Renal cortical epithelial cell (primary cell): ENCODE data around the gene HIGD2A. TPM values are rescaled to one million over a fixed set of nuclear protein-coding genes. Genes with fewer than 3 reads are reported as not detected.

ENCODE experiments used
- DNase-seq: peaks from one replicate; pipeline ENCODE4 v3.0.0-alpha.2; 2011; ENCODE audit warnings: low read depth
- total RNA-seq: library from RNA; depleted of rRNA; stranded (reverse); fragments of >200 nt; gene quantifications from 2 replicates; pipeline ENCODE4 v1.2.3, GENCODE V29; 2014

The HIGD2A gene, protein sequence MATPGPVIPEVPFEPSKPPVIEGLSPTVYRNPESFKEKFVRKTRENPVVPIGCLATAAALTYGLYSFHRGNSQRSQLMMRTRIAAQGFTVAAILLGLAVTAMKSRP
- 27.3 and 47.8 TPM in 2 replicates for total RNA-seq

DNA sequence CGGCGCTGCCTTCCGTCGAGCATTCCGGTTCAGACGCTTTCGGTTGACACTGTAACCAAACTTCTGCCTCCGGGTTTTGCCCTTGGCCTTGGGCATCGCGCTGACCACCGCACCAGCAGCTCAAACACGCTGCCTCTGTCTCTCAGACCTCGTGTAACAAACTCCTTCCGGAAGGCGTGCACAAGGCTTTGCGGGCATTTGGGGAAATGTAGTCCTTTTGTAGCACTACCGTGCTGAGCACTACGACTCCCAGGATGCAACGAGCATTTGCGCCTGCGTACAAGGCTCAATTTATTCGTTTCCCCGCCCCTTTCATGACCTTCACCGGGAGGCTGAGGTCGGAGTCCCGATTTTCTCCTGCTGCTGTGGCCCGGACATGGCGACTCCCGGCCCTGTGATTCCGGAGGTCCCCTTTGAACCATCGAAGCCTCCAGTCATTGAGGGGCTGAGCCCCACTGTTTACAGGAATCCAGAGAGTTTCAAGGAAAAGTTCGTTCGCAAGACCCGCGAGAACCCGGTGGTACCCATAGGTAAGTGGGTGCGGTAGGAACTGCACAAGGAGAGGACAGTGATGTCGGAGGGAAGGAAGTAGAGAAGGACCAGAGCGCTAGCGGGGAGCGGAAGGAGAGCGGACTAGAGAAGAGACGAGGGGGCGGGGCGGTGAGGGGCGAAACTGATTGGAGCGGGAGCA, at the start of gene HIGD2A, which contains the start of gene NOP16:
HIGD2A (plus strand) TSS at position 308 of the 691 bp plus-strand sequence; CDS start at position 377, 69 bp downstream.
NOP16 (minus strand) TSS at position 155 of the 691 bp plus-strand sequence; CDS start at position 96, 59 bp downstream.
- peak; percentile 98 for DNase-seq

DNA sequence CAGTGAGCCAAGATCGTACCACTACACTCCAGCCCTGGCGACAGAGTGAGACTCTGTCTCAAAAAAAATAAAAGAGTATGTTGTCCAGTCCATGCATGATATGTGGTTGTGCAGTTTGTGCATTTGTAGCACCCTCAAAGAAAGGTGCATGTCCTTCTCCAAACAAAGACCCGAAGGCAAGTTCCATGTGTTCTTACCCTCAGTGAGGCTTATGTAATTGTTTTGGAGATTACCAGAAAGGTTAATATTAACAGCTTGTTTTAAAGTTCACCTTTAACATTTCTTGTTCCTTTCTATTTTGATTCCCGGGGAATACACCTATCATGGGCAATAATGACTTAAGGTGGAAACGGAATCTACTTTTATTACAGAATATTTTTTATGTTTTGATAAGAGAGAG, 49.2 kb upstream of the HIGD2A start:
- DNase-seq: no peak

- no peak for DNase-seq
These were observed 47.0 kb upstream of the HIGD2A start for GRCh38 chr5:176341325-176342157.

DNA sequence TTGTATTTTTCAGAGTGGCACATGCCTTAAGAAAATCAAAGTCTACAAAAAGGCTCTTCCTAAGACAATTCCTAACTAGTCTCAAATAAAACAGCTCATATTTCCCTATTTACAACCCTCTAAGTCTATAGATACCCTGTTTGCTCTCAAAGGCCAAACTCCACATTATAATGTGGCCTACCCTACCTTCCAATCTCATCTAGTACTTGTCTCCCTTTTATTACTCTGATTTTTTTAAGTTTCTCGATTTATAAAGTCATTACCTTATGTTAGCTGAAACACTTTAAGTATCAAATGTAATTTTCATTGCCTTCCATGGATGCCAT, 46.4 kb upstream of the HIGD2A start:
- no peak for DNase-seq

- DNase-seq: no peak
These were observed 45.6 kb upstream of the HIGD2A start for GRCh38 chr5:176342766-176343458.

- no peak for DNase-seq
These were observed 38.1 kb upstream of the HIGD2A start for GRCh38 chr5:176350416-176350815.

DNA sequence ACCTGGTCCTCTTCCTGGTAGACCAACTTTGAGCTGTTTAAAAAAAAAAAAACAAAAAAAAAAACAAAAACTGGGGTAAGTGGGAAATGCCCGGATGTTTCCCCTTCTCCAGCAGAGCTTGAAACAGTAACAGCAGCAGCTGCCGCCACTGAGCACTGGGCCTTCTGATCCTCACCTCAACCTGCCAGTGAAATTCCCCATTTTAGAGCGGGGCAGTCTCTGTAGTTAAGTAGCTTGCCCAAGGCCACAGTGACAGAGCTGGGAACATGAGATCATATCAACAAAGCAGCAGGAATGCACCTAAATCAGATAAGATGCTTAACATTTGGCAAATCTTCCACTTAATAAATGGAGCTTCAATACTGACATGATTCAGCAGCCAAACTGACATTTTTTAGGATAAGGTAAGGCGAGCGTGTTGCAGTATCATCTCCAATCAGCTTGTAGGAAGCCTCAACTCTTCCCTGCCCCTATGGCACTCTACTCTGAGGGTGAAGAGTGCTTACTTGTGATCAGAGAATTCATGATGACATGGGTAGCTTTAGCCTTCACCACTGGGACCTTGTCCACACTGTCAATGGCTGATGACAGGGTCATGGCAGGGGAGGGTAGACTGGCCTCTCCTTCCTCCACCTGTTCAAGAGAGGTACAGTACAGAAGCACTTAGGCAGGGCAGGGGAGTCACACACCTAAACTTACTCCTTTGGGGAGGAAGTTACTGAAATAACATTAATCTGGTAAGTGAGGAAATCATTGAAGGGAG, 36.3 kb upstream of the HIGD2A start:
- no peak for DNase-seq

DNA sequence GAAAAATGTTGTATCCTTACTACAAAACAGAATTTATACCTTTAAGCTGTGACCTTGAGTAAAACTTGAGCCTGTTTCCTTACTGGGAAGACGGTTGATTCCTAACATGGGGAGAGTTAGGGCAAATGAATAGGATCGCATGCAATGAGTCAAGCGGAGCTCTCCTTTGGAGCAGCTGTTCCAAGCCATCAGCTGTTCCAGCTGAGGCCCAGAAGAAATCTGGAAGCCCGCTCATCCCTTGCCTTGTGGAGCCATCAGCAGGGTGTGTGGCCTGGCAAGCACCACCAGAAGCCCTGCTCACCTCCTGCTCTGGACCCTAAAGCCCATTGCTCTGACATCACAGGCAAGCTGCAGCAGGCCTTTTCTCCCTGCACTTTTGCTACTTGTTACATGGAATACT, 35.0 kb upstream of the HIGD2A start:
- no peak for DNase-seq

GRCh38 chr5:176355400-176356178, 33.0 kb upstream of the HIGD2A start:
- no peak for DNase-seq

DNA sequence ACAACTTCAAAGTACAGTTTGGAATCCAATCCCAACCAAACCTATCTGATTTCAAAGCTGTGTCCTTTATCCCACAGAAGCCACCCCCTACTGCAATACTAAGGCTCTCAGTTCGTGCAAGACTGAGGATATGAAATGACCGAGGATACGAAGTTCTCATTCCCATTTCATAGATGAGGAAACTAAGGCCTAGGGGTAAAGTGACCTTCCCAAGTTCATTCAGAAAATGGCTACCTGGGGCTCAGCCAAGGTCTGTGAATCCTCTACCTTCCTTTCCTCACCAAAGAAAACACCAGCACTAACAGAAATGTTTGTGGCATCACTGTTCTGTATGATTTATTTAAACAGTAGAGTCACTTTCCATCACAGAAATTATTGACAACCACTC, 32.4 kb upstream of the HIGD2A start:
- no peak for DNase-seq

DNA sequence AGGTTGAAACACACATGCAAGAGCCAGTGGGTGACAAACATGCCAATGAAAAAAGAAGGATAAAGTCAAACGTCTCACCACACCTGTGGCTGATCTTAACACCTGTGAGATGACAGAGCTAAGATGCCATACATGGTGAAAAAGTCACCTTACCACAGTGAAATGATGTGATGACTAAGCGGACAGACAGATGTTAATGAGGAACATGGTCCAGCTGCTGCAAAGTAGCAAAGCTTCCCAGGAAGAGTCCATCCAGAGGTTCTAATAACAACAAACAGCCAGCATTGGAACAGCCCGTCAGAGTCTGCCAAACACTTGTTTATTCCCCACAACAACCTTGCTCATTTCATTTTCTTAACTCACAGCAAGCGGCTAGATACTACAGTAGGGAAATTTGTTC, 28.9 kb upstream of the HIGD2A start:
- no peak for DNase-seq

DNA sequence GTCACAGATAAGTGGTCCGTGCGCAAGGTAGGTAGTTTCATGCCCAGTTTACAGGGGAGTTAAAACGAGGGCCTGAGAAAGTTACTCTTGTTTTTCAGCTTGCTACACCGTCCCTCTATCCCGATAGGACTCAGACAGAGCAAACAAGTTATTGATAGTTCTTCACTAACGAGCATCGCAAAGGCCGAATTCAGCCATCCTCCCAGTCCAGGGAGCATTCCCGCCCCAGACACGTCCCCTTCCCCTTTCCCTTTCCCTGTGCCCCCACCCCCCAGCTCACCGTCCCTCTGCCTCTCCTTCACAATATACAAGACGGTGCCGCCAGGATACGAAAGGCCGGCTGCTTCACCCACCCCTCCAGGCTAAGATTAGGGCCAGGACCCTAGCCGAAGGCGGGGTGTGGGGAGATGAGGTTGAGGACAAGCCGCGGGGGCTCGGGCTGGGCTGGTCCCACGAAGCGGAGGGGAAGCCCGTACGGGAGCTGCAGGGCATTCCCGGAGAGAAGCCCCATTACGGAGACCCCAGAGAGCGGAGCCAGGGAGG, 27.6 kb upstream of the HIGD2A start:
- no peak for DNase-seq

GRCh38 chr5:176361437-176362232, 26.9 kb upstream of the HIGD2A start, which contains the start of gene KIAA1191:
TSS of gene KIAA1191 (minus strand) at chr5:176361764. CDS start at chr5:176359508, 2,256 bp downstream.
- peak; percentile 86 for DNase-seq

GRCh38 chr5:176362233-176362490, 26.4 kb upstream of the HIGD2A start:
- DNase-seq: no peak

DNA sequence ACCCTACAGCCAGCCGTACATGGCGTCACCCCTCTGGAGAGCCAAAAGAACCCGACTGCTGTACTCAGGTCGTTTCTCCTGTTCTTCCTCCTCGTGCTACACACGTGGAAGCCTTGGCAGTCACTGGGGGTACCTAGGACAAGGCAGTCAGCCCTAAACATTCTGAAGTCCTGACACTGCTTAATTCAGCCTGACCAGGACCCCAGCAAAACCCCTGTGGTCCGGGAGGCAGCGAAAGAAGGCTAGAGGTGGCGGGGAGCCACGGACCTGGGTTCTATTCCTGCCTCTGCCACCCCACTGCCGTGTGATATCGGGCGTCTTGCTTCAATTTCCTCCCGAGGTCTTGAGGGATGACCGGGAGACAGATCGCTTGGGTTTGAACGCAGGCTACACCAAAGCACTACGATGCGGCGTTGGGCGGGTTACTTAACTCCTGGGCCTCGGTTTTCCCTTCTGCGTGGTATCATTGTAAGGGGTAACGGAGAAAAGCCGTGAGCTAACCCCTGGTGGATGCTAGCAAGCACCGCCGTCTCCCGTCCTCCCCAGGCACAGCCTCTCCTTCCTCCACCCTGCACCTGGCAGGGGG, 23.7 kb upstream of the HIGD2A start:
- DNase-seq: no peak

DNA sequence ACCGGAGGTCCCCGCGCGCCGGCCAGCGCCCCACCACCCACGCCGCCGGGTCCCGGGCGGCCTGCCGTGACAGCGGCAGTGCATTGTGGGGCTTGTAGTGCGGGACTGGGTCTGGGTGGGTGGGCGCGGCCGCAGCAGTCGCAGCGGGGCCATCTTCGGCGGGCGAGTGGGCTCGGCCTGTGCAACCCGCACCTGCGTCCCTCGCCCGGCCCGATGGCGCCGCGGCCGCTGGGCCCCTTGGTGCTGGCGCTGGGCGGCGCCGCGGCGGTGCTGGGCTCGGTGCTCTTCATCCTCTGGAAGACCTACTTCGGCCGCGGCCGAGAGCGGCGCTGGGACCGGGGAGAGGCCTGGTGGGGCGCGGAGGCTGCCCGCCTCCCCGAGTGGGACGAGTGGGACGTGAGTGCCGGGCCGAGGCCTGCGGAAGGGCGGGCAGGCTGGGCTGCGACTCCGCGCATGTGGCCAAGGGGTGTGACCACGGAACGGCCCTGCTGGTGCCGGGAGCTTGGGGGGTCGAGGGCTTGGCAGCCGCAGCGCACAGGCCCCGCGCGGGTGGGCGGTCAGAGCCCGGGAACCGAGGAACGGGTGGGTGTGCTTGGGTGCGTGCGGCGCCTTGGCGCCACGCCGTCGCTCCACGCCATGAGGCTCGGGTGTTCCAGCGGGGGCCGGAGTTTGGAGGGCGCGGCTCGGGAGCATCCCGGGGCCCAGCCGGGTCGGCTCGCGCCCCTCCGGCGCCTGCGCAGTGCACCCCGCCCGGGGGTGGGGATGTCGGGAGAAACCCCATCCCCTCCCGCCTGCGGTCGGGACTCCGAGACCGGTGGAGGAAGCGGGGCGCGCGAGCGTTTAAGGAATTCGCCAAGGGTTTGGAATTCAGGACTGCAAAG, 23.0 kb upstream of the HIGD2A start, which contains the start of gene ARL10:
ARL10 (plus strand) TSS at position 137 of the 881 bp plus-strand sequence; CDS start at position 214, 77 bp downstream.
- DNase-seq: no peak

DNA sequence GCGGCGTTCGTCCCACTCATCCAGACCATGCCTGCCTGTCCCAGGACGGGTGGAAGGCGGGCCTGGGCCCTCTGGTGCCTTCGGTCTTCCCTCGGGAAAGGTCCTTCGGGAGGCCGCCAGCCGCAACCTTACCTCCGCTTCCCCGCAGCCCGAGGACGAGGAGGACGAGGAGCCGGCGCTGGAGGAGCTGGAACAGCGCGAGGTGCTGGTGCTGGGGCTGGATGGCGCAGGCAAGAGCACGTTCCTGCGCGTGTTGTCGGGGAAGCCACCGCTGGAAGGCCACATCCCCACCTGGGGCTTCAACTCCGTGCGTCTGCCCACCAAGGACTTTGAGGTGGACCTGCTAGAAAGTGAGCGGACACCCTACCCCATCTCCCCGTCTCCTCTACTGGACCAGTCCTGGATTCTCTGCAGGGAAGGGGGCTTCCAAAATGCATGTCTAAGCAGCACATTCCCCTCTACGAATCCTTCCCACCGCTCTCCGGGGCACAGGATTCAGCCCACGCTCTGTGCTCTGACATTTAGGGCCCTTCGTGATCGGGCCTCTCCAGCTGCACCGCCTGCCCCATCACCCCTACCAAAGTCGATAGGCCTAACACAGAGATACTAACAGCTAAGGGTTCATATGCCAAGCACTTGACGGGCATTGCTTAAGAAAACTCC, 22.2 kb upstream of the HIGD2A start:
- DNase-seq: no peak

DNA sequence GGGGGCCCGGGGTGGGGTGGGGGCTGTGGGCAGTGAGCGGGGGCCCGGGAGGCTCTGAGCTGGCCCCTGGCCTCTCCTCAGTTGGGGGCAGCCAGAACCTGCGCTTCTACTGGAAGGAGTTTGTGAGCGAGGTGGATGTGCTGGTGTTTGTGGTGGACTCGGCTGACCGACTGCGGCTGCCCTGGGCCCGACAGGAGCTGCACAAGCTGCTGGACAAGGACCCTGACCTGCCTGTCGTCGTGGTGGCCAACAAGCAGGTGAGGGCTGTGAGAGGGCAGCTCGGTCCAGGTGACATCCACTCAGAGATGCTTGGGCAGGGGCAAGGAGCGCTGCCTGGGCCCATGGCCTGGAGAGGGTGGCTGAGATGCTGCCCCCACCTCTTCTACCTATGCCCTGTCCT, 19.8 kb upstream of the HIGD2A start:
- no peak for DNase-seq
